HT1080 (cell line): ENCODE measurements around the gene FDXR. TPM values are rescaled to one million over a fixed set of nuclear protein-coding genes. Genes with fewer than 3 reads are reported as not detected.

ENCODE experiments used
- DNase-seq: peaks from one replicate; pipeline ENCODE4 v3.0.0-alpha.2; 2015; ENCODE audit warnings: low read depth
- total RNA-seq: library from RNA; depleted of rRNA; stranded (reverse); fragments of >200 nt; shearing (Covaris generic); gene quantifications from 2 replicates; pipeline ENCODE4 v1.2.3, GENCODE V29; 2014

FDXR gene
- total RNA-seq, 1 experiment from 2014 or later = 48.7 TPM

DNA sequence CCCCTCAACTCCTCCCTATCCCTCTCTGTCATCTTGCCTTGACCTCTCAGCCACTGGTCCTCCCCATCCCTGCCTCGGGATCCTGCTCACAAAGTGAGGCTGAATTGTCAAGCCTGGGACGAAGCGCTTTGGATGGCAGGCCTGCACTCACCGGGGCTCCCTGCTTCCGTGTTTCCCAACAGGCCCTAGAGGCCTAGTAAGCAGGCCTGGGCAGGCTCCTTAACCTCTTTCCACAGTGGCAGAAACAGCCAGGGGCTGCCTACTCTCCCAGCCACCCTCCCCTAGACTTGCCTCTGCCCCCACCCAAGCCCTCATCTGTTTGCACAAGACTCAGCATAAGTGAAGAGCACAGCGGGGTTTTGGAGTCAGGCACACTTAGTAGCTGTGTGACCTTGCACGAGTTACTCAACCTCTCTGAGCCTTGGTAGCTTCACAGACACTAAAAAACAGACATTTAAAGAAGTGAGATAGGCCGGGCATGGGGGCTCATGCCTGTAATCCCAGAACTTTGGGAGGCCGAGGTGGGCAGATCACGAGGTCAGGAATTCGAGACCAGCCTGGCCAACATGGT is 25.7 kb upstream of the FDXR start:
- DNase-seq = no peak

DNA sequence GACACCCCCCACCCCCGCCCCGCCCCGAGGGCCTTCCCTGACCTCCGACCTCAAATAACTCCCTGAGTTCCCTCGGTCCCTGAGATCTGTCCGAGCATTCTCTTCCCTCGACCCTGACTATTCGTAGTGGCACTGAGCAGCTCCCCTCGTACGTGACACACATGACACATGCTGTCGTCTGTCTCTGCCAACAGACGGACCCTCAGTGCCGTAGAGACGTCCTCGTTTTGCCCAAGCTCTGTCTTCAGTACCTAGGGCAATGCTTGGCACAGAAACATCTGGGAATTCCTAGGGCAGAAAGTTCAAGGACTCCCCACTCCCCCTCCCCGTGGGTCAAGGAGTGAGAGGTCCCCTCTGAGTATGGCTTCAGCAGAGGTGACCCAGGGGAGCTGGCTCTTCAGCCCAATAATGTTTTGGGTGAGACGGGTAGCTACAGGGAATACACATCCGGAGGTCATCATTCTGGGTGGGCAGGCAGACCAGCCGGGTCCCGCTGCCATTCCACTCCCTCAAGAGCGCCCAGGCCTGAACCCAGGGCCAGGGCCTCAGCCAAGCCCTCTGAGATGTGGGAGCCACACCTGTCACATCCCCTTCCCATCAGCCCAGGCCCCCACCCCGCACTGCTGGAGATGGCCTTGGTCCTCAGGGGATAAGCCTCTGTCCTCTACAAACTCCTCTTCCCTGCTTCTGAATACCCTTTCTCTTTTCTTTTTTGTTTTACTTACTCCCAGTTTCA is 21.3 kb upstream of the FDXR start:
- DNase-seq = no peak

DNA sequence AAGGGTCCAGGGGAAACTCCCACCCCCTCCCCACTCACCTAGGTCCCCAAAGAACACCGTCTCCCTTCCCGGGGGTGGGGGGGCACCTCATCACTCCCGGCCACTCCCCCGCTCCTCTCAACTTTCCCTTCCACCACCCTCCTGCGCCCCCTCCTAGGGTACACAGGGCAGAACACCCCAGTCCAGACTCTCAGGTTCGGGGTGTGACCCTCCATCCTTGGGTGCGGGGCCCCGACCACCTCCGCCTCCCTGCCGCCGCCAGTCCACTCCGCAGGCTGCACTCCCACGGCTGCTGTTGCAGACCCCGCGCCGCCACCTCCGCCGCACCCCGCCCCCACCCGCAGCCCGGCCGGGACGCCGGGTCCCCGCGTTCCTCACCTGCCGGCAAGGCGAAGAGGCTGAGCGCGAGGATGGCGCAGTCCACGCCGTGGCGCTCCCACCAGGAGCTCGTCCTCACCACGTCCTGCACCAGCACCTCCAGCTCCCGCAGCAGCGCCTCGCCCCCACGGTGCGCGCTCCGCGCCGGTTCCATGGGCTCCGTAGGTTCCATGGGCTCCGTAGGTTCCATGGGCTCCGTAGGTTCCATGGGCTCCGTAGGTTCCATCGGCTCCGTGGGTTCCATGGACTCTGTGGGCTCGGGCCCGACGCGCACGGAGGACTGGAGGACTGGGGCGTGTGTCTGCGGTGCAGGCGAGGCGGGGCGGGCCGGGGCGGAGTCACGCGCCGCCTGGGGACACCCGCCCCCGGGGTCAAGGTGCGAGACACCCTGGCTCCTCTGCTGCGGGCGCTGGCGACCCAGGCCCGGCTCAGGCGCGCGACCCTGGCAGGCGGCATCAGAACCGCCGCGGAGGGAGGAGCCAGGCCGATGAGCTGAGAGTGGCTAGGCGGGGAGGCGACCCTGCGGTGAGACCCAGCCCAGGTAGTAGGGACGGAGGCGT is 20.4 kb upstream of the FDXR start, which contains the start of gene FADS6:
FADS6 (minus strand) TSS at position 660 of the 938 bp plus-strand sequence; CDS start at position 622, 38 bp downstream.
- DNase-seq = no peak

DNA sequence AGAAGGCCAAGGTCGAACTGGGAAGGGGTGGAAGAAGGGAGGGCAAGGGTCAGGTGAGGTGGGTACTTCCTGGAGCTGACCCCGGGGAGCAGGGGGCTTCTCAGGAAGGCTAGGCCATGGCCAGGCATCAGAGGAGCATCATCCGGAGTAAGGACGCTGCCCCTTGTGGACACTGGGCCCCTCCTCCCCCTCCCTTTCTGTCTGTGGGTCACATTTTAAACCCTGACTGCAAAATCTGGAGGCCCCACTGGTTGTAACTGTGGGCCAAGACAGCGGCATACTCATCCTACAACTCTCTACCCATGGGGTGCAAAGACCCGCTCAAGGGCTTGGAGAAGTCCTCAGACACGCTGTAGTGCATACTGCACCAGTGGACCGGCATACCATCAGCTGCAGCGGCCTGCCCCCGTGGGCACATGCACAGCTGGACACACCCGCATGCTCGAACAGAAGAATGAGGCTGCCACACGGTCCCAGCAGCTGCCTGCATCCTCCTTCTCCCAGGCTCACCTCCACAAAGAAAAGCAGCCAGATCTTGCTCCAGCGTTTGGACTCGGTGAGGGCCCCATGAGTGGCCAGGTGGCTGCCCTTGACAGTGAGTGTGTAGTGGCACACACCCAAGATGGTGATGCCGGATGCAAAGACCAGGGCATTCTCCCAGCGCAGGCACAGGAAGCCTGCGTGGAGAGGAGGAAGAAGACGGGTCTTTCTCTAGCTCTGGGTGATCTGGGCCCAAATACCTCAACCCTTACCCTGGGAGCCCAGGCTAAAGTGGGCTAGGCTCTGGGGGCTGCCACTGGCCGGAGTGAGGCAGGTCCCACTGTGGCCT is 19.4 kb upstream of the FDXR start:
- DNase-seq = no peak

DNA sequence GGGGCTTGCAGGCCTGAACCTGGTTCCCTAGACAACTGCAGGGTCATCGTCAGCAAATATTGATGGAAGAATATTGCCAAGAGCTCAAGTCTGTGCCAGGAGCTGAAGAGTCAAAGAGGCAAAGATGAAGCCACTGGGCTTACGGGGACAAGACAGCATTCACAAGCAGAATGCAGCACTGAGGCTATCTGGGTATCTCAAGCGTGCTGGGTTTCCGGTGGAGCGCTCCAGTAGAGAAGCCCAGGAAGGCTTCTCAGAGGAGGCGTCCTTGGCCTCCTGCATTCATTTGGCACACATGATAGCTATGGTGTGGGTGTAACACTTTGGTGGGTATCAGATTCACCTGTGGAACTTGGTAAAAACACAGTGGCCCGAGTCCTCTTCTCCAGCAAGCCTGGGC is 17.8 kb upstream of the FDXR start:
- DNase-seq = no peak

DNA sequence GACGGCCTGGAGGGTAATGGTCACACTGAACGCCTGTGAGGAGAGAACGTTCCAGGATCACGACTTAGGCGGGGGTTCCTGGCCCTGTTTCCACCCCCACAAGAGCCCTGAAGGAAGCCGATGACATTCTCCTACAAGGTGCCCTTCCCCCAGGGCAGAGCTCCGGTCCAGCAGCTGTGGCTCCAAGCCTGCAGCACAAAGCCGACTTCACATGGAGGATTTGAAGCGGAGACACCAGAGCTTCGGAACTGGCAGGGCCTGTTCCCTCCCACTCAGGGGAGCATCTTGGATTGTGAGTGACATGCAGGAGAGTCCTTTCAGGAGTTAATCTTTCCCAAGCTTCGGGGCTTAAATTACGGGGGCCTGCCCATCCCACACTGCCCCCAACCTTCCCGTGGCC is 15.7 kb upstream of the FDXR start:
- no peak for DNase-seq

DNA sequence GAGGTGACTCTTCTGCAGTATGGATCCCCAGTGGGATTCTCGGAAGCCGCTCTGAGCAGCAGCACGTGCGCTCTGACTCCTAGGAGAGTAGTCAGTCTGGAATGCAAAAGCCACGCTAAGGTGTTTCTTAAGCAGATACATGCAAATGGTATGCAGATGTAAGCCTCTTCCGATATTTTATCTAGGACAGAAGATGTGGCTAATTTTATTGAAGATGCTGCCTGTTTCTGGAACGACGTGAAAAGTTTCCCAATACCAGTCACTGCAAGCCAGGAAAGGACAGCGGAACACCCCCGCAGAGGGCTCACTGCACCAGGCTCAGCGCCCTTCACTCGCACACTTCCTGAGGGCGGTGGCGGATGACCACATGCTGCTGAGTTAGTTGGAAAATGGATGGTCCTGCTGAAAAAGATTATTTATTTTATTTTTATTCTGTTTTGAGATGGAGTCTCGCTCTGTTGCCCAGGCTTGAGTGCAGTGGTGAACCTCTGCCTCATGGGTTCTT is 10.5 kb upstream of the FDXR start:
- DNase-seq = no peak

DNA sequence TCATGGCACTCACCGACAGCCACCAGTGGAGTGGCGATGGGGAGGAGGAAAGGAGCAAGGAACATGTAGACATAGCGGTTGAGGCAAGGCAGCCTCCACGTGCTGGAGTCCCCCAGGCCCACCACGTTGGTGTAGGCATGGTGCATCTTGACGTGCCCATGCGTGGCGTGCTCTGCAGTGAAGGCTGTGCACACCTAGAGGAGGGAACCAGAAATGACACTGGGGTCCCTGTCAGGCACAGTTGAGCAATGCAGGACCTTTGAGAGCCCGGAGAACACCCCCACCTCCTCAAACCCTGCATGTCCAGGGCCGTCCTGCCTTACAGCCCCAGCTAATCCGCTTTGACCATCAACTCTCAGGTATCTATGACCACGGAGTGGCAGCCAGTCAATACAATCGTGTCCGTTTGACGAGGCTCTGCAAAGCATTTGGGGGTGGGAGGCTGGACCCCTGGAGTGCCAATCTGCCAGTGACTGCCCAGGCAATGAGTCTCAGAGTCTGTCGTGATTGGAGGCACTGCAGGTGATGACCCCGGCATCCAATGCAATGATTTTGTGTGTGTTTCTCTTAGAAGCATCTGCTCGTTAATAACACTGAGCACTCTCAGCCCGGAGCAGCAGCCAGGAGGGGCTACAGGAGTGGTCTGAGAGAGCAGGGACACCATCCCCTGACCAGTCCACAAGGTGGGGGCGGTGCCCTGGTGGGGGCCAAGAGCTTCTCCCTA is 9.9 kb upstream of the FDXR start:
- DNase-seq = no peak

DNA sequence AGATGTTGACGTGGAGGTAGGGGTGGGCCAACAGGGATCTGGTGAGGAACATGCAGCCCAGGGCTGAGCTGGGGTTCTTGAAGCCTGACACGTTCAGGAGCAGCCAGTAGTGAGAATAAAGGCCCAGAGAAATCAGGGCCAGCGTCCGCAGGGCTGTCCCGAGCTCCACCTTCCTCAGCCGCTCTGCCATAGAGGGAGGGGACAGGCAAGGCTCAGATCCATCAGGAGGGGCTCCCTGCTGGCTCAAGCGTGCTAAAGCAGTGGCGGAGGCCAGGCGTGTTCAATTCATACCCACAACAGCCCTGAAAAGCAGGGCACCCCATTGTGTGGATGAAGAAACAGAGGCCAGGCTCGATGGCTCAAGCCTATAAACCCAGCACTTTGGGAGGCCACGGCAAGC is 8.3 kb upstream of the FDXR start:
- no peak for DNase-seq

DNA sequence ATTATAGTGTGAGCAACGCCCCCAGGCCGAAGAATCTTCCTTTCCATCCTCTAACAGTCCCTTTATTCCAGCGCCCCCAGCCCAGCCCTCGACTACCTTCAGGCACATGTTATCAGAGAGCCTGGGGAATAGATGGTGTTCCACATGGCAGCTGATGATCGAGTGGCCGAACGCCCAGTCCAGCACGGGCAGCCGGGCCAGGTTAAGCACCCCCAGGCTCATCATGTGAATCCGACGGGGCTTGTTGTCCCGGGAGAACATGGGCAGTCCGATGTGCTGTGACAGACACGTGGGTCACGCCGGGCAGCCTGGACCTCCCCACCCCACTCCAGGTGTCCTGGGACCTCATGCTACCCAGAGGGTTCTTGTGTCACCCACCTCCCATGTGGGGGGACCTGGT is 6.5 kb upstream of the FDXR start:
- no peak for DNase-seq

DNA sequence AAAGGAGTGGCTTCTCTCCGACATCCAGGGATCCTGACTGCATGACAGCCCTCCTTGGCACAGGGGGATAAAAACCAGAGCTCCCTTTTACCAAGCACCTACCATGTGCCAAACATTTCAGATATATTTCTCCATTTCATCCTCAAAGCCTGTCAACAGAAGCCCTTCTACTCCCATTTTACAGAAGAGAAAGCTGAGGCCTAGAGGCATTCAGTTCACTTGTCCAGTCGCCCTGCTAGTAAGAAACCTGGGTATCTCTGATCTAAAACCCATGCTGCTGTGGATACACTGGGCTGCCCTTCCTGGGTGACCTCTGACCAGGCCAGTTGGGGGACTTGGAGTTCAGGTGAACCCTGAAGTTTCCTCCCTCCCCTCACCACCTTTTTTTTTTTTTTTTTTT is 5.9 kb upstream of the FDXR start:
- no peak for DNase-seq

DNA sequence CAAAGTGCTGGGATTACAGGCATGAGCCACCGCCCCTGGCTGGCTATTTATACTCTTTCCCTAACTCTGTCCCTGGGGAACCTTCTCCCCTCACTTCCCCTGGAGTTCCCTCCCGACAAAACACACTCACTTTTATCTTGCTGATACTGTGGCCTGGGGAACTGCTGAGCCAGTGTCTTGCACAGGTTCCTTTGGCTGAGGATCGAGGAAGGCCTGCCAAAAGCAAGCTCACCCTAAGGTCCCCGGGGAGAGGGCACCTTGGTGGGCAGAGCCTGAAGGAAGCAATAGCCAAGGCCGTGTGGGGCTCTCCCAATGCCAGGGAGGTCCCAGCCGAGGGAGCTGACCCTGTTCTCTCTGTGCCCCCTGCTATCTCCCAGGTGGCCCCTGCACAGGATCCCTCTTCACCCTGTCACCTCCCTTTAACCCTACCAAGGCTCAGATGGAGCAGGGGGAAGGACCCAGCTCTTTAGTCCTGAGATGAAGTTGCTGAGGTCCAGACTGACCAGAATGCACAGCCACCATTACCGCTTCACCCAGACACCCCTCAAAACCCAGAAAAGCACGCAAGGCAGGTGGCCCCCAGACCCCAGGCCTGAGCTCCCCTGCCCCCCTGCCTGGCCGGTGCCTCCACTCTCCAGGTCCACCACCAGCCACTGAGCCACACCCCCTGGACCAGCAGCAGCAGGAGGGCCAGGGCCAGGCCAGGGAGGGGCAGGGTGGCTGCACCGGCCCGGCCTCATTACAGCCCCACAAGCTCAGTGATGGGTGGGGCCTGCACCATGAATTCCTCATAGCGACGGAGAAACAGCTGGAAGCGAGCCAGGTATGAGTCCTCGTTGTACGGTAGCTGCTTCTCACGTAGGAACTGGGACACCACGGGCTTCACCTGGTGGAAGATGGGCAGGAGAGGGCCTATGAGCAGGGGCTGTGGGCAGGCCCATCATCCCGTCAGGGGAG is 5.1 kb upstream of the FDXR start:
- DNase-seq = no peak

DNA sequence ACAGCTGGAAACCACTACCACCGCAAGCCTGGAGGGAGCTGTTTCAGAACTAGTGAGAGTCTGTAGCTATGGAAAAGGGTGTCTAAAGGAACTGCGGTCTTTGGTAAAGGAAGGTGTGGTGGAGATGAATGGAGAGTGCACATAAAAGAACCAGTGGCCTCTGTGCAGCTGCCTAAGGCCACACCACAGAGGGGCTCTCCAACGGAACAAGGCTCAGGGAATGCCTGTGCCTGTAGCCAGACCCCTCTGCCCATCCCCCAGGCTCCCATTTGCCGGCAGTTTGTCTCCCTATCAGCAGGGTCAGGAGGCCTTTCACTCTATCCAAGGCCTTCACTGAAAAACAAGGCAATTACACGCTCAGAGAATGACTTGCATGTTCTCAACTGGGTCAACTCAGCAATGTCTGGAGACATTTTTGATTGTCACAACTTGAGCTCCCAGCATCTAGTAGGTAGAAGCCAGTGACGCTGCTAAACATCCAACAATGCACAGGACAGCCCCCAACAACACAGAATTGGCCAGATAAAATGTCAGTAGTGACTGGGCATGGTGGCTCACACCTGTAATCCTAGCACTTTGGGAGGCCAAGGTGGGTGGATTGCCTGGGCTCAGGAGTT is 3.3 kb upstream of the FDXR start:
- no peak for DNase-seq

DNA sequence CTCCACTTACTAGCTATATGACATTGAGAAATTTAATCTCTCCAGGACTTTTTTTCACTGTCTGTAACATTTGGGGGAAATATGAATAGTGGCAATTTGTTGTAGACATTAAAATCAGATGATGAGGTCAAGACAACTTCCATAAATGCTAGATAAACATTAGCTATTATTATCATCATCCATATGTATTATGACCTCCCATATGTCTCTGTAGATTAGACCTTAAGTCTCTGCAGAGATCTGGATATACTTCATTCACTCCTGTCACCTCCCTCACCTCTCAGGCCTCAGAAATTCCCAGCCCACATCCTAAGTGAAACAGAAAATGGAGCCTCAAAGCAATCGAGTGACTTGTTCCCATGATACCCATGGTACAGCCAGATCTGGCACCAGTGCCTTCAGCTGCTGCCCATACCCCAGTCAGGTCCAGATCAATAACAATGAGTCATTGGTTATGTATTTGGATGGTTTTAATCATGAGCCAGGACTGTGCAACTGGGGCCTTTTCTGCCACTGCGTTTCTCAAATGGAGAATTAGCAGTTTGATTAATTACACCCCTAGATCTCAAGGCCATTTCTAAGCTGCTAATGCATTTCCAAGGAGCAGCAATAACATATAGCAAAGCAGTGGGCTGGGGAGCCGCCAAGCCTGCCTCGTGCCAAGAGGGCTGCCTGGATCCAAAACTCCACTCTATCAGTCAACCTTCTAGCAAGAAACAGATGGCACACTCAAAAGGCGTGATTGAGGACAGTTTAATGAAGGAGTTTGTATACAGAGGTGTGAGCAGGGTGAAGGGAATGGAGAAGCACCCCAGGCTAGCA is 2.6 kb upstream of the FDXR start:
- no peak for DNase-seq

DNA sequence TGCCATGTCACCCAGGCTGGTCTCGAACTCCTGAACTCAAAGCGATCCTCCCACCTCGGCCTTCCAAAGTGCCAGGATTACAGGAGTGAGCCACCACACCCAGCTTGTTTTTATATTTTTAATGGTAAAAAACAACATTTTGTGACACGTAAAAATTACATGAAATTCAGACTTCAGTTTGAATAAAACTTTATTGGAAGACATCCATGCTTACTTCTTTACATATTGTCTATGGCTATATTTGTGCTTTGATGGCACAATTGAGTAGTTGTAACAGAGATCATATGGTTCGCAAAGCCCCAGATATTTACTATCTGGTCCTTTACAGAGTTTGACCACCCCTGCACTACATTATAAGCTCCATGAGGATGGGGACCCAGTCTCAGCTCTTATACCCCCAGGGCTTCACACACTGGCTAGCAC is 1.8 kb upstream of the FDXR start:
- no peak for DNase-seq

DNA sequence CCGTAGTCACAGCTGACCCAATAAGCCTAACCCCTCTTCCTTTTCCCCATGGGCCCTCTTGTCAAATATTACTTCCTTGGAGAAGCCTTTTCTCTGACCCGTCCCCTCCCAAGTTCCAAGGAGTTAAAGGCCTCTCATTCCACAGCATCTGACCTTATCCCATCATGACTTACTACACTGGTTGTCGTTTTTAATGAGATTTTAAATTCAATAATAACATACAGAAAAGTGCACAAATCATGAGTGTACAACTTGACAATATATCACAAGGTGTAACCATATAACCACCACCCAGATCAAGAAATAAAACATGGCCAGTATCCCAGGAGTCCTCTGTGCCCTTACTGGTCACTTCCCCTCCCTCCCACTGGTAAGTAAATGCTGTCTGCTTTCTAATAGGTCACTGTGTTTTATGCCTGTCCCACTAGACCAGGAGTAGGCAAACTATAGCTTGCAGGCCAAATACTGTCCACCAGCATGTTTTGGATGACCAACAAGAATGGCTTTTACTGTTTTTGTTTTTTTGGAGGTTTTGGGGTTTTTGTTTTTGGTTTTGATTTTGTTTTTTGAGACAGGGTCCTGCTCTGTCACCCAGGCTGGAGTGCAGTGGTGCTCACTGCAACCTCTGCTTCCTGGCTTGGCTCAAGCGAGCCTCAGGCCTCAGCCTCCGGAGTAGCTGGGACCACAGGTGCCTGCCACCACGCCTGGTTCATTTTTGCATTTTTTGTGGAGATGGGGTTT is 1.2 kb upstream of the FDXR start:
- DNase-seq = no peak
